ENCODE data around the gene NPAS3.
A peak's percentile ranks its signal among the peaks of the same experiment; 100 is the strongest.

Gene NPAS3

DNA sequence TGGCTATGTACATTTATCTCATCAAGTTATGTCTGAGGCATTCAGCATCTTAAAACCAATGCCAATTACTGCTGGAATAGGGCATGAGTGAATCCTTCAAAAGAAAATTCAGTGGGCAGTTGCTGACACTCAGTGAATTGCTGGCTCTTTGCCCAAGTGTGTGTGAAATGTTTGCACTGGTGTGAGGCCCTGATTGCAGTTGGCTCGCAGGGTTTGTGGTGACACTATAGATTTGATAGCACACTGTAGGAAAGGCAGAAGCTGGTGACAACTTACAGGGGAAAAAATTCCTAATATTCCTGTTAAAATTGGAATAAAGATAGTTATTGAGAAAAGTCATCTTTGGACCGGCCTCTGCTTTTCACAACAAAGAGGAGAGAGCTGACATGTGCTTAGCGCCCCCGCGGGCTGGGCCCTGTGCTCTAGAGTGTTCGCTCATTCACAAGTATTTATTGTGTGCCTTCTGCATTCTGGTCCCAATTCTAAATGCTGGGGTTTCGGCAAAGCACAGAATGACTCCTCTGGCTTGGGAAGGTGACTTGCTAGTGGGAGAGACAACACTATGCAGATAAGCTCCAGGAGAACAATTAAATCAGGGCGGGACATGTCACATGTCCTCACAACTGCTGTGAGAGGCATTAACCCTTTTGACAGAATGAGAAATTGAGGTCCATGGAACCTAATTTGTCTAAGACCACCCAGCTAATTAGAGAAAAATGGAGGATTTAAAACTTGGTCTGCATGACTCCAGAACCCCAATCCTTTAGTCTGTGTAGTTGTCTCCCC is 418.7 kb downstream of the NPAS3 start:
- H3K27ac Mint-ChIP-seq = no peak overlapping the region
- H3K9me3 Mint-ChIP-seq = peaks cover 0 to 6% of the 10 kb centered on the region in 2 donors
- no peaks in the 10 kb centered on the region for H3K36me3 Mint-ChIP-seq
- ATAC-seq (replicated peaks) (no peak), DNase-seq (no peak)
- H3K4me1 Mint-ChIP-seq = no peaks in the 10 kb centered on the region
- no peaks in the 10 kb centered on the region for H3K27me3 Mint-ChIP-seq
- no peak overlapping the region for H3K4me3 Mint-ChIP-seq

DNA sequence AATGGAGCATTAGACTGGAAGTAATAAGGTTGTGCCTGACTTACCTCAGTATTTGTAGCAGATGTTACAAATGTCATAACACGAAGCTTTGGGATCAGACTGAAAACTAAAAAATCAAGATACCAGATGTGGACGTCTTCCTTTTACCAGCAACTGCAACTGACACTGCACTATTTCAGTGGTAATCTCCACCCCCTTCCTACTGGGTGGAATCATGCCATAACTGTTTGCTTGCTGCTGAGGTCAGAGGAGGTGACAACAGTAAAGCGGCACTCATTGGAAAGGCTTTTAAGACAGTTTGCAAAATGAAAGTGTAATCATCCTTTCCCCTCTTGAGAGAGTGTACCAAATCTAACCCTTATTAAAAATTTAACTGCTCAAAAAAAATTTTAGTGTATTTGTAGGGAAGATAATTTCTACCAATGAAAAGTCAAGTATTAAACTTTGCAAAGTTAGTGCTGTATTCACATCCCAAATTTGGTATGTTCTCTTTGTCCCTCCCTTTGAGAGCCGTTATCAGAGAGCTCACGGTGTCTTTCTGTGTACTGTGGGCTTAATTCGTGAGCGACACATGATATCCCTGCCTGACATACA is 420.7 kb downstream of the NPAS3 start:
- Mint-ChIP-seq H3K4me1 (no peaks in the 10 kb centered on the region), H3K9me3 (peaks cover 0 to 5% of the 10 kb centered on the region in 2 donors), H3K36me3 (no peaks in the 10 kb centered on the region), H3K4me3 (no peak overlapping the region), H3K27ac (no peak overlapping the region), H3K27me3 (no peaks in the 10 kb centered on the region)
- no peak for DNase-seq
- no peak for ATAC-seq (replicated peaks)

- Mint-ChIP-seq H3K27ac (no peak overlapping the region), H3K9me3 (no peaks in the 10 kb centered on the region), H3K4me1 (no peaks in the 10 kb centered on the region), H3K27me3 (no peaks in the 10 kb centered on the region), H3K36me3 (no peaks in the 10 kb centered on the region), H3K4me3 (no peak overlapping the region)
- ATAC-seq (replicated peaks) (no peak), DNase-seq (no peak)
Measured at GRCh38 chr14:33362934-33363333, 424.3 kb downstream of the NPAS3 start.

- H3K9me3 Mint-ChIP-seq = no peaks in the 10 kb centered on the region
- ATAC-seq (replicated peaks) = no peak
Measured at GRCh38 chr14:33363682-33364081, 425.0 kb downstream of the NPAS3 start.

DNA sequence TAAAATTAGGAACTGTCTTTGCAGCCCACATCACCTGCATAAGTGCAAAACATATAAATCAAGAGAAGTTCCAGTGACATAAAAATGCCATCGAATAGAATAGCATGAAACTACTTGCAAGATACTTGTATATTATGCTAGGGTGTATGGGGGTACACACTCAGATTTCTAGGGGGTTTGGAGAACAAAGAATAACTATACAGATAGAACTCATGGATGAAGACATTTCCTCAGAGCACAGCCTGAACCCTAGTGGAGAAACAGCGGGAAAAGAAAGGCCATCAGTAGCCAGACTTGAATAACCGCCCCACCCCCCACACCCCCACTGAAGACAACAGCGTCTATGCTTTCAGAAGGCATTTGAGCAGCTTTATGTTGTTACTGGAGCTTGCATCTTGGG is 425.8 kb downstream of the NPAS3 start:
- no peaks in the 10 kb centered on the region for H3K4me1 Mint-ChIP-seq
- H3K36me3 Mint-ChIP-seq = no peaks in the 10 kb centered on the region
- no peak overlapping the region for H3K4me3 Mint-ChIP-seq
- no peak overlapping the region for H3K27ac Mint-ChIP-seq
- DNase-seq (no peak), ATAC-seq (replicated peaks) (no peak)
- no peaks in the 10 kb centered on the region for H3K9me3 Mint-ChIP-seq
- H3K27me3 Mint-ChIP-seq = no peaks in the 10 kb centered on the region

More at GRCh38 chr14:33363682-33364081, 425.0 kb downstream of the NPAS3 start:
- Mint-ChIP-seq H3K36me3 (no peaks in the 10 kb centered on the region), H3K4me3 (no peak overlapping the region), H3K27ac (no peak overlapping the region), H3K4me1 (no peaks in the 10 kb centered on the region), H3K27me3 (no peaks in the 10 kb centered on the region)
- no peak for DNase-seq

GRCh38 chr14:33369041-33369440 is 430.4 kb downstream of the NPAS3 start:
- ATAC-seq (replicated peaks) = no peak
- no peak overlapping the region for H3K27ac Mint-ChIP-seq

GRCh38 chr14:33369972-33370371 is 431.3 kb downstream of the NPAS3 start:
- H3K27ac Mint-ChIP-seq = no peak overlapping the region
- ATAC-seq (replicated peaks) (peak; percentile 97), DNase-seq (no peak)
- no peak overlapping the region for H3K4me3 Mint-ChIP-seq
- no peaks in the 10 kb centered on the region for H3K36me3 Mint-ChIP-seq
- H3K9me3 Mint-ChIP-seq = no peaks in the 10 kb centered on the region
- H3K4me1 Mint-ChIP-seq = no peaks in the 10 kb centered on the region
- no peaks in the 10 kb centered on the region for H3K27me3 Mint-ChIP-seq

More at GRCh38 chr14:33369041-33369440, 430.4 kb downstream of the NPAS3 start:
- H3K27me3 Mint-ChIP-seq = no peaks in the 10 kb centered on the region
- H3K4me3 Mint-ChIP-seq = no peak overlapping the region
- no peaks in the 10 kb centered on the region for H3K9me3 Mint-ChIP-seq
- no peaks in the 10 kb centered on the region for H3K36me3 Mint-ChIP-seq
- H3K4me1 Mint-ChIP-seq = no peaks in the 10 kb centered on the region
- no peak for DNase-seq

- DNase-seq = no peak
- Mint-ChIP-seq H3K27ac (no peak overlapping the region), H3K9me3 (no peaks in the 10 kb centered on the region), H3K27me3 (no peaks in the 10 kb centered on the region), H3K4me3 (no peak overlapping the region), H3K36me3 (no peaks in the 10 kb centered on the region), H3K4me1 (no peaks in the 10 kb centered on the region)
- ATAC-seq (replicated peaks) = peak; percentile 25 to 31
Measured at GRCh38 chr14:33370426-33370825, 431.7 kb downstream of the NPAS3 start.

GRCh38 chr14:33375196-33375595 is 436.5 kb downstream of the NPAS3 start:
- H3K27me3 Mint-ChIP-seq = no peaks in the 10 kb centered on the region
- H3K36me3 Mint-ChIP-seq = no peaks in the 10 kb centered on the region
- H3K4me3 Mint-ChIP-seq = no peak overlapping the region
- no peak for ATAC-seq (replicated peaks)
- no peak for DNase-seq
- H3K4me1 Mint-ChIP-seq = peaks cover 0 to 6% of the 10 kb centered on the region in 2 donors
- H3K27ac Mint-ChIP-seq = no peak overlapping the region
- H3K9me3 Mint-ChIP-seq = no peaks in the 10 kb centered on the region

DNA sequence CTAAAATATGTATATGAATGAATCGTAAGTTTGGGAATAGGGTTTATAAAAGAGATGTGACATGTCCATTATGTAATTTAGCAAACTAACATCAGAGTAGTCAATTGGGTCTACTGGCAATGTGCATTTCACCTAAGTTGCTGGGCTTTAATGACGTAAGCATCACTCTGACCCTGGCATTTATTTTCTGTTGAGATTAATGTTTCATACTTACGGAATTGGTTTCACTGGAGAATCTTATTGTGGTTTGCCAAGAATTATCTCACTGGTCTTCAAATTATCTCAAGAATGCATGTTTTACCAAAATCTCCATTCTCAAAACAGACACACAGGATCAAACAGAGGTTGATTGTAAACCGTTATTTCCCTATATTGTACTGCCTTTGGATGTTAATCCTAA is 437.1 kb downstream of the NPAS3 start:
- no peak overlapping the region for H3K4me3 Mint-ChIP-seq

GRCh38 chr14:33376510-33376909 is 437.8 kb downstream of the NPAS3 start:
- H3K27ac Mint-ChIP-seq = no peak overlapping the region
- H3K4me3 Mint-ChIP-seq = no peak overlapping the region
- no peaks in the 10 kb centered on the region for H3K27me3 Mint-ChIP-seq
- peaks cover 0 to 6% of the 10 kb centered on the region in 2 donors for H3K4me1 Mint-ChIP-seq
- DNase-seq = no peak
- ATAC-seq (replicated peaks) = no peak
- no peaks in the 10 kb centered on the region for H3K36me3 Mint-ChIP-seq
- no peaks in the 10 kb centered on the region for H3K9me3 Mint-ChIP-seq

More for the DNA sequence above, 437.1 kb downstream of the NPAS3 start:
- no peak for DNase-seq
- Mint-ChIP-seq H3K9me3 (no peaks in the 10 kb centered on the region), H3K27ac (no peak overlapping the region), H3K4me1 (peaks cover 0 to 6% of the 10 kb centered on the region in 2 donors), H3K27me3 (no peaks in the 10 kb centered on the region), H3K36me3 (no peaks in the 10 kb centered on the region)
- no peak for ATAC-seq (replicated peaks)

GRCh38 chr14:33377596-33378390 is 439.1 kb downstream of the NPAS3 start:
- ATAC-seq (replicated peaks) = peak; percentile 44 to 50
- peaks cover 0 to 6% of the 10 kb centered on the region in 2 donors for H3K4me1 Mint-ChIP-seq
- no peak overlapping the region for H3K27ac Mint-ChIP-seq
- no peak overlapping the region for H3K4me3 Mint-ChIP-seq
- DNase-seq = no peak
- H3K9me3 Mint-ChIP-seq = no peaks in the 10 kb centered on the region
- H3K27me3 Mint-ChIP-seq = no peaks in the 10 kb centered on the region
- no peaks in the 10 kb centered on the region for H3K36me3 Mint-ChIP-seq

DNA sequence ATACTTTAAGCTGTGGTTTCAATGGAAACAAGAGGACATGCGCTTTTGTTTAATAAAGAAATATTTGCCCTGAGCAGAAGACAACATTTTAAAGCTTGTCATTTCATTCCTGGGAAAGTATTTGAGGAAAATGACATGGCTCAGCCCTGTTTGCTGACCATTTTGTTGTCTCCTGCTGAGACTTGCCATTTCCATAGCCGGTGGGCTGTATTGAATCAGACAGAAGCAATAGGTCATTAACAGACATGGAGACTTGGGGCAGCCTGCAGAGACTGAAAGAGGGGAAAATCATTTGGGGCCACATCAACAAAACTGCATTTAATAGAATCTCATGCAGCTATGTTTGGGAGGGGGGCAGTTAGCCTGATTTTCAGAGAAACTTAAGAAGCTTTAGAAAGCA is 443.0 kb downstream of the NPAS3 start:
- Mint-ChIP-seq H3K9me3 (no peaks in the 10 kb centered on the region), H3K4me3 (no peak overlapping the region)
- no peak for DNase-seq

GRCh38 chr14:33386140-33386539 is 447.5 kb downstream of the NPAS3 start:
- H3K27ac Mint-ChIP-seq = no peak overlapping the region
- no peaks in the 10 kb centered on the region for H3K27me3 Mint-ChIP-seq
- H3K4me3 Mint-ChIP-seq = no peak overlapping the region
- no peaks in the 10 kb centered on the region for H3K4me1 Mint-ChIP-seq
- ATAC-seq (replicated peaks) (no peak), DNase-seq (no peak)
- no peaks in the 10 kb centered on the region for H3K36me3 Mint-ChIP-seq
- no peaks in the 10 kb centered on the region for H3K9me3 Mint-ChIP-seq

More for the DNA sequence above, 443.0 kb downstream of the NPAS3 start:
- H3K27ac Mint-ChIP-seq = no peak overlapping the region
- no peak for ATAC-seq (replicated peaks)
- H3K4me1 Mint-ChIP-seq = peaks cover 0 to 6% of the 10 kb centered on the region in 2 donors
- H3K27me3 Mint-ChIP-seq = no peaks in the 10 kb centered on the region
- no peaks in the 10 kb centered on the region for H3K36me3 Mint-ChIP-seq
